SU-DHL-6 (cell line): ENCODE measurements around the gene STRA6.

ENCODE experiments used
- CTCF ChIP-seq: fragments of 200-600 bp; sonication (generic); IDR thresholded peaks from one replicate; pipeline ENCODE4 v1.5.1; 2017; ENCODE audit warnings: antibody characterized with exemption, mild to moderate bottlenecking, low read length, moderate library complexity; ENCODE audit not compliant: insufficient read depth, poor library complexity, severe bottlenecking
- EZH2phosphoT487 ChIP-seq: fragments of 200-600 bp; sonication (generic), shearing (Covaris generic); conservative IDR thresholded peaks from 2 replicates; pipeline ENCODE4 v1.6.1; 2018; ENCODE audit warnings: mild to moderate bottlenecking, antibody characterized with exemption, low read length, moderate library complexity, mixed read lengths

GRCh38 chr15:74179983-74180880, 22.4 kb downstream of the STRA6 start:
- no peak for TF ChIP-seq CTCF
- TF ChIP-seq EZH2phosphoT487: no peak
